ENCODE results near the gene MTHFD1. TPM values are rescaled to one million over a fixed set of nuclear protein-coding genes. Genes with fewer than 3 reads are reported as not detected.

The MTHFD1 gene
- total and polyA plus RNA-seq, 9 of the 15 experiments (the other 6 are each of a cell fraction or from before 2014, with no cell fraction given), result 66.7 to 158 (median 90.9) TPM

DNA sequence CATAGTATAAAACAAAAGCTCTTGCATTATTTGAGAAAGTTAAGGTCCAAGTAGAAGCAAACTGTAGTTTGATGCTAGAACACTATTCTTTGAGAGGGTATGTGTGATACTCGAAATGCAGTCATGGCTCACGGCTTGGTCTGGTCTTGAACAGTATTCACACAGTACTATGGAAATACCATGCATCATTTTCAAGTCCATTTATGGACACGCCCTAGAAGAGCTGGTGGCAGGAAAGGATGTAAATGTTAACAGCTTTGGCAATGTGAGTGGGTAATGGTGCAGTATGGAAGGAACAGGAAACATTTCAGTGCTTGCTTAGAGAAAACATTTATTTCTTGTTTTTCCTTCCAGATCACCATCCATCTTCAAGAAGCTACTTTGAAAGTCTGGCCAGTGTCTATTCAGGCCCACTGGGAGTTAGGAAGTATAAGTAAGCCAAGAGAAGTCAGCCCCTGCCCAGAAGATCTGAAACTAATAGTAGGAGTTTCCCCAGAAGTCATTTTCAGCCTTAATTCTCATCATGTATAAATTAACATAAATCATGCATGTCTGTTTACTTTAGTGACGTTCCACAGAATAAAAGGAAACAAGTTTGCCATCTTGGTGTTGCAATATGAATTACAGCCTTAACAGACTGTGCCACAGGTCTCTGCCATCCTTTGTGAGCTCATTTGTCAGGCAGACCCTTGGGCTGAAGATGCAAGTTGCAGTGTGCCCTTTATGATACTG lies 71.4 kb downstream of the MTHFD1 start:
- Histone ChIP-seq H3K27ac (ENCODE audit: extremely low read depth, low read depth, low read length) (no peak overlapping the region), H3K4me2 (ENCODE audit: insufficient read depth, low read length) (no peak overlapping the region), H3K79me2 (ENCODE audit: control insufficient read depth, insufficient read depth, low read length) (no peaks in the 10 kb centered on the region), H3K36me3 (ENCODE audit: control insufficient read depth, insufficient read depth, low read length) (peaks cover 57% of the 10 kb centered on the region), H4K20me1 (replicated peaks; ENCODE audit: control insufficient read depth, insufficient read depth, low read length) (no peaks in the 10 kb centered on the region; the same call in 1 of the 2 replicates), H3K9me1 (ENCODE audit: control insufficient read depth, insufficient read depth, low read length) (no peaks in the 10 kb centered on the region), H2AFZ (ENCODE audit: low read depth, low read length) (no peak overlapping the region), H3K9ac (ENCODE audit: insufficient read depth in 1 of 2, low read depth in 2 of 2, low read length in 2 of 2) (no peak overlapping the region), H3K27me3 (ENCODE audit: control insufficient read depth in 2 of 2, insufficient read depth in 2 of 2, low read length in 2 of 2) (no peaks in the 10 kb centered on the region), H3K9me3 (replicated peaks; ENCODE audit: control insufficient read depth, insufficient read depth, low read depth, low read length) (no peaks in the 10 kb centered on the region), H3K4me3 (no peak overlapping the region), H3K4me1 (replicated peaks in 1 of 2; ENCODE audit: control insufficient read depth in 2 of 2, insufficient read depth in 2 of 2, low read length in 2 of 2) (peaks cover 0 to 1% of the 10 kb centered on the region in 2 experiments; a peak in 2 of 5 replicates)
- 86% methylated on average over 3 of the region's 4 CpGs for WGBS (ENCODE audit: insufficient coverage, low coverage, missing lambda C conversion rate)
- POLR2A ChIA-PET, result no interaction called here
- TSS peak; percentile 13 for BruUV-seq (replicated peaks)
- no peak for TF ChIP-seq MCM3 (IDR thresholded peaks at IDR 0.05)
- in situ Hi-C loops (cut with MboI) (loop anchor here (10.0 kb wide), 1 partner anchor 115 kb away; no protein-coding TSS in a partner anchor), intact Hi-C loops (cut with micrococcal nuclease) (no loop called here)
- no peak for FAIRE-seq
- DNase-seq (ENCODE audit: extremely low read depth in 1 of 4, low spot score in 3 of 4), result no peak
- no peak for ATAC-seq
- CTCF ChIA-PET (ENCODE audit: low intra/inter-chr PET ratio), result no interaction called here

DNA sequence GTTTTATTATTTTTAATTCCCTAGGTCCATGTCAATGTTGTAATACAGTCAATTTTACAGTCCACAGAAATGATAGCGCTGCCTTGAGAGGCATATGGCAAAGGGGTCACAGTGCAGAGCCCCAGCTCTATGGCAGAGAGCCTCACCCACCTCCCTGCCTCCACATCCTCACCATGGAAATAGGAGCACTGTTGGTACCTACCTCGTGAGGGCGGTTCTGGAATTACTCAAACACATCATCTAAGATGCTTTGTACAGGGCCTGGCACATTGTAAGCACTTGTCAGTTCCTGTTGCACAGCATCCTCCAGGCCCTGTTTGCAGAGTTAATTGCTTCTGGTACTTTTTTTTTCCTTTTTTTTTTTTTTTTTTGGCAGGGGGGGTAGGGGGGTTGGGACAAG lies 73.1 kb downstream of the MTHFD1 start:
- BruUV-seq (replicated peaks), result no TSS peak
- ATAC-seq, result no peak
- no peaks in the 10 kb centered on the region for H3K79me2 ChIP-seq (ENCODE audit: control insufficient read depth, insufficient read depth, low read length)
- no peak for DNase-seq (ENCODE audit: extremely low read depth in 1 of 4, low spot score in 3 of 4)
- no peaks in the 10 kb centered on the region for H3K27me3 ChIP-seq (ENCODE audit: control insufficient read depth in 2 of 2, insufficient read depth in 2 of 2, low read length in 2 of 2)
- POLR2A ChIA-PET, result interaction anchor here (1.1 kb wide), 1 partner anchor 8 kb away, joined by 4 read pairs; no protein-coding TSS in a partner anchor
- no peaks in the 10 kb centered on the region; the same call in 1 of the 2 replicates for H4K20me1 ChIP-seq (replicated peaks; ENCODE audit: control insufficient read depth, insufficient read depth, low read length)
- no peak overlapping the region for H2AFZ ChIP-seq (ENCODE audit: low read depth, low read length)
- no peak for FAIRE-seq
- in situ Hi-C loops (cut with MboI), result loop anchor here (10.0 kb wide), 1 partner anchor 116 kb away; no protein-coding TSS in a partner anchor
- H3K9me1 ChIP-seq (ENCODE audit: control insufficient read depth, insufficient read depth, low read length), result no peaks in the 10 kb centered on the region
- H3K36me3 ChIP-seq (ENCODE audit: control insufficient read depth, insufficient read depth, low read length), result peaks cover 40% of the 10 kb centered on the region; the same call in 2 of the 3 replicates
- peaks cover 8 to 9% of the 10 kb centered on the region in 2 experiments; a peak in 4 of 5 replicates for H3K4me1 ChIP-seq (replicated peaks in 1 of 2; ENCODE audit: control insufficient read depth in 2 of 2, insufficient read depth in 2 of 2, low read length in 2 of 2)
- intact Hi-C loops (cut with micrococcal nuclease), result no loop called here
- H3K4me2 ChIP-seq (ENCODE audit: insufficient read depth, low read length), result no peak overlapping the region
- CTCF ChIA-PET (ENCODE audit: low intra/inter-chr PET ratio), result no interaction called here
- 88% methylated on average over 3 of the region's 3 CpGs for WGBS (ENCODE audit: insufficient coverage, low coverage, missing lambda C conversion rate)
- no peak overlapping the region for H3K9ac ChIP-seq (ENCODE audit: insufficient read depth in 1 of 2, low read depth in 2 of 2, low read length in 2 of 2)
- no peak overlapping the region for H3K4me3 ChIP-seq
- no peaks in the 10 kb centered on the region for H3K9me3 ChIP-seq (replicated peaks; ENCODE audit: control insufficient read depth, insufficient read depth, low read depth, low read length)
- H3K27ac ChIP-seq (ENCODE audit: extremely low read depth, low read depth, low read length), result no peak overlapping the region
- TF ChIP-seq ZNF217 (CRISPR knock-in tag; IDR thresholded peaks at IDR 0.05) (no peak), HEY1 (CRISPR knock-in tag; IDR thresholded peaks at IDR 0.05; ENCODE audit: borderline replicate concordance) (no peak), RAD21 (CRISPR knock-in tag; conservative IDR thresholded peaks at IDR 0.05 in 1 of 2, IDR thresholded peaks at IDR 0.05 in 1 of 2) (no peak), GATAD2A (IDR thresholded peaks at IDR 0.05) (no peak), PCBP2 (IDR thresholded peaks at IDR 0.05; ENCODE audit: low read depth, low read length, poor library complexity, severe bottlenecking) (no peak), MCM3 (IDR thresholded peaks at IDR 0.05) (no peak)
- TF ChIP-seq, protein P1, sequence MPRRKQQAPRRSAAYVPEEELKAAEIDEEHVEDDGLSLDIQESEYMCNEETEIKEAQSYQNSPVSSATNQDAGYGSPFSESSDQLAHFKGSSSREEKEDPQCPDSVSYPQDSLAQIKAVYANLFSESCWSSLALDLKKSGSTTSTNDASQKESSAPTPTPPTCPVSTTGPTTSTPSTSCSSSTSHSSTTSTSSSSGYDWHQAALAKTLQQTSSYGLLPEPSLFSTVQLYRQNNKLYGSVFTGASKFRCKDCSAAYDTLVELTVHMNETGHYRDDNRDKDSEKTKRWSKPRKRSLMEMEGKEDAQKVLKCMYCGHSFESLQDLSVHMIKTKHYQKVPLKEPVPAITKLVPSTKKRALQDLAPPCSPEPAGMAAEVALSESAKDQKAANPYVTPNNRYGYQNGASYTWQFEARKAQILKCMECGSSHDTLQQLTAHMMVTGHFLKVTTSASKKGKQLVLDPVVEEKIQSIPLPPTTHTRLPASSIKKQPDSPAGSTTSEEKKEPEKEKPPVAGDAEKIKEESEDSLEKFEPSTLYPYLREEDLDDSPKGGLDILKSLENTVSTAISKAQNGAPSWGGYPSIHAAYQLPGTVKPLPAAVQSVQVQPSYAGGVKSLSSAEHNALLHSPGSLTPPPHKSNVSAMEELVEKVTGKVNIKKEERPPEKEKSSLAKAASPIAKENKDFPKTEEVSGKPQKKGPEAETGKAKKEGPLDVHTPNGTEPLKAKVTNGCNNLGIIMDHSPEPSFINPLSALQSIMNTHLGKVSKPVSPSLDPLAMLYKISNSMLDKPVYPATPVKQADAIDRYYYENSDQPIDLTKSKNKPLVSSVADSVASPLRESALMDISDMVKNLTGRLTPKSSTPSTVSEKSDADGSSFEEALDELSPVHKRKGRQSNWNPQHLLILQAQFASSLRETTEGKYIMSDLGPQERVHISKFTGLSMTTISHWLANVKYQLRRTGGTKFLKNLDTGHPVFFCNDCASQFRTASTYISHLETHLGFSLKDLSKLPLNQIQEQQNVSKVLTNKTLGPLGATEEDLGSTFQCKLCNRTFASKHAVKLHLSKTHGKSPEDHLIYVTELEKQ (CRISPR knock-in tag; IDR thresholded peaks at IDR 0.05), result no peak
- TF ChIP-seq, protein P2, sequence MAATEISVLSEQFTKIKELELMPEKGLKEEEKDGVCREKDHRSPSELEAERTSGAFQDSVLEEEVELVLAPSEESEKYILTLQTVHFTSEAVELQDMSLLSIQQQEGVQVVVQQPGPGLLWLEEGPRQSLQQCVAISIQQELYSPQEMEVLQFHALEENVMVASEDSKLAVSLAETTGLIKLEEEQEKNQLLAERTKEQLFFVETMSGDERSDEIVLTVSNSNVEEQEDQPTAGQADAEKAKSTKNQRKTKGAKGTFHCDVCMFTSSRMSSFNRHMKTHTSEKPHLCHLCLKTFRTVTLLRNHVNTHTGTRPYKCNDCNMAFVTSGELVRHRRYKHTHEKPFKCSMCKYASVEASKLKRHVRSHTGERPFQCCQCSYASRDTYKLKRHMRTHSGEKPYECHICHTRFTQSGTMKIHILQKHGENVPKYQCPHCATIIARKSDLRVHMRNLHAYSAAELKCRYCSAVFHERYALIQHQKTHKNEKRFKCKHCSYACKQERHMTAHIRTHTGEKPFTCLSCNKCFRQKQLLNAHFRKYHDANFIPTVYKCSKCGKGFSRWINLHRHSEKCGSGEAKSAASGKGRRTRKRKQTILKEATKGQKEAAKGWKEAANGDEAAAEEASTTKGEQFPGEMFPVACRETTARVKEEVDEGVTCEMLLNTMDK (IDR thresholded peaks at IDR 0.05; ENCODE audit: borderline replicate concordance, insufficient read depth, low read depth, low read length, poor library complexity, severe bottlenecking), result no peak
